GM23338 (cell line): ENCODE data around the gene NMS. TPM values are rescaled to one million over a fixed set of nuclear protein-coding genes. Genes with fewer than 3 reads are reported as not detected.
A peak's percentile ranks its signal among the peaks of the same experiment; 100 is the strongest.

Source experiments
- ATAC-seq: fragments of 200-7000 bp; cut with Tn5 transposase; 3 replicates; pipeline ENCODE4 v1.9.1; 2020
- DNase-seq: peaks from one replicate; pipeline ENCODE4 v3.0.0-alpha.2; 2015; ENCODE audit warnings: low spot score
- H2AFZ ChIP-seq: fragments of 200-600 bp; sonication (generic); 2 replicates; pipeline ENCODE4 v1.8.0; 2016; ENCODE audit warnings: antibody characterized with exemption, mild to moderate bottlenecking, moderate library complexity
- H3F3A ChIP-seq: fragments of 200-600 bp; sonication (generic); replicated peaks from 2 replicates; pipeline ENCODE4 v1.8.0; 2017; ENCODE audit warnings: antibody characterized with exemption, mixed run types, low read depth
- H3K27ac ChIP-seq: fragments of 200-600 bp; sonication (generic); 2 replicates; pipeline ENCODE4 v1.6.1; 2016; ENCODE audit warnings: low read depth
- H3K27me3 ChIP-seq: fragments of 200-600 bp; sonication (generic); 2 replicates; pipeline ENCODE4 v1.8.0; 2016; ENCODE audit warnings: mild to moderate bottlenecking, mixed run types, moderate library complexity; ENCODE audit not compliant: insufficient read depth
- H3K36me3 ChIP-seq: fragments of 200-600 bp; sonication (generic); 2 replicates; pipeline ENCODE4 v1.8.0; 2016; ENCODE audit warnings: mild to moderate bottlenecking; ENCODE audit not compliant: insufficient read depth
- H3K4me1 ChIP-seq: fragments of 200-600 bp; sonication (generic); 2 replicates; pipeline ENCODE4 v1.8.0; 2016; ENCODE audit warnings: mild to moderate bottlenecking, moderate library complexity; ENCODE audit not compliant: insufficient read depth
- H3K4me2 ChIP-seq: fragments of 200-600 bp; sonication (generic); 2 replicates; pipeline ENCODE4 v1.7.1; 2017; ENCODE audit warnings: mixed run types
- H3K4me3 ChIP-seq: fragments of 200-600 bp; sonication (generic); 2 replicates; pipeline ENCODE4 v1.6.1; 2016; ENCODE audit warnings: mixed run types
- H3K79me2 ChIP-seq: fragments of 200-600 bp; sonication (generic); replicated peaks from 2 replicates; pipeline ENCODE4 v1.8.0; 2017; ENCODE audit warnings: mild to moderate bottlenecking; ENCODE audit not compliant: insufficient read depth
- H3K9me2 ChIP-seq: fragments of 200-600 bp; sonication (generic); 2 replicates; pipeline ENCODE4 v1.8.0; 2017; ENCODE audit not compliant: insufficient read depth
- H4K20me1 ChIP-seq: fragments of 200-600 bp; sonication (generic); replicated peaks from 2 replicates; pipeline ENCODE4 v1.8.0; 2017; ENCODE audit warnings: mild to moderate bottlenecking; ENCODE audit not compliant: insufficient read depth
- H3K27ac Mint-ChIP-seq: 2 replicates; pipeline ENCODE4 v1.8.0; 2020; ENCODE audit warnings: inconsistent platforms, mild to moderate bottlenecking, moderate library complexity, mixed read lengths
- H3K27me3 Mint-ChIP-seq: 3 replicates; pipeline ENCODE4 v1.8.0; 2022; ENCODE audit warnings: low read depth, mild to moderate bottlenecking, moderate library complexity, mixed read lengths, inconsistent platforms; ENCODE audit not compliant: insufficient read depth, poor library complexity
- H3K36me3 Mint-ChIP-seq: 3 replicates; pipeline ENCODE4 v1.8.0; 2021; ENCODE audit warnings: low read depth, mild to moderate bottlenecking, inconsistent platforms, moderate library complexity, mixed read lengths
- H3K4me1 Mint-ChIP-seq: 3 replicates; pipeline ENCODE4 v1.8.0; 2020; ENCODE audit warnings: mild to moderate bottlenecking, inconsistent platforms, mixed read lengths
- H3K4me3 Mint-ChIP-seq: 3 replicates; pipeline ENCODE4 v1.8.0; 2021; ENCODE audit warnings: moderate library complexity, mild to moderate bottlenecking, inconsistent platforms, mixed read lengths
- H3K9me3 Mint-ChIP-seq: 3 replicates; pipeline ENCODE4 v1.8.0; 2020; ENCODE audit warnings: moderate library complexity, mild to moderate bottlenecking, inconsistent platforms, mixed read lengths
- CREB1 ChIP-seq: fragments of 250-450 bp; sonication (Bioruptor Pico); IDR thresholded peaks from 2 replicates; pipeline ENCODE4 v1.5.0; 2020; ENCODE audit warnings: low read depth, mild to moderate bottlenecking, moderate library complexity
- CTCF ChIP-seq, 2 experiments: fragments of 200-600 bp in 1 of 2; sonication (generic) in 1 of 2; conservative IDR thresholded peaks; 2 replicates each; pipeline versions ENCODE4 v1.5.1 to v1.6.1; 2016 to 2017; ENCODE audit warnings: antibody characterized with exemption in 2 of 2, low read depth in 2 of 2, mild to moderate bottlenecking in 2 of 2, moderate library complexity in 1 of 2
- ETS1 ChIP-seq: IDR thresholded peaks from 2 replicates; pipeline ENCODE4 v1.6.1; 2016; ENCODE audit warnings: antibody characterized with exemption
- EZH2phosphoT487 ChIP-seq: fragments of 200-600 bp; sonication (generic); IDR thresholded peaks from one replicate; pipeline ENCODE4 v1.8.1; 2018; ENCODE audit warnings: antibody characterized with exemption; ENCODE audit not compliant: unreplicated experiment
- NANOG ChIP-seq: IDR thresholded peaks from 2 replicates; pipeline ENCODE4 v1.6.1; 2016; ENCODE audit warnings: antibody characterized with exemption, borderline replicate concordance
- POLR2AphosphoS5 ChIP-seq: IDR thresholded peaks from 2 replicates; pipeline ENCODE4 v1.6.1; 2016; ENCODE audit warnings: antibody characterized with exemption, low read depth
- REST ChIP-seq: IDR thresholded peaks from one replicate; pipeline ENCODE4 v1.6.1; 2018; ENCODE audit warnings: antibody characterized with exemption; ENCODE audit not compliant: unreplicated experiment
- ZNF114 ChIP-seq: fragments of 250-450 bp; sonication (Bioruptor Pico); IDR thresholded peaks from 2 replicates; pipeline ENCODE4 v1.5.0; 2020; ENCODE audit warnings: mild to moderate bottlenecking, moderate library complexity
- ZNF331 ChIP-seq: fragments of 250-450 bp; sonication (Bioruptor Pico); IDR thresholded peaks from 2 replicates; pipeline ENCODE4 v1.5.0; 2020; ENCODE audit warnings: low read depth, mild to moderate bottlenecking, moderate library complexity
- polyA plus RNA-seq: library from polyadenylated mRNA; unstranded; fragments of >200 nt; fragmentation: Nextera tagmentation; extraction: Ambion mirVana; gene quantifications from 2 replicates; pipeline ENCODE4 v1.2.1, GENCODE V29; 2016
- total RNA-seq: library from RNA; depleted of rRNA; stranded (reverse); fragments of >200 nt; shearing (Covaris generic); gene quantifications from 2 replicates; pipeline ENCODE4 v1.2.3, GENCODE V29; 2014

Gene NMS
- total and polyA plus RNA-seq, 2 experiments from 2014 or later: not detected

DNA sequence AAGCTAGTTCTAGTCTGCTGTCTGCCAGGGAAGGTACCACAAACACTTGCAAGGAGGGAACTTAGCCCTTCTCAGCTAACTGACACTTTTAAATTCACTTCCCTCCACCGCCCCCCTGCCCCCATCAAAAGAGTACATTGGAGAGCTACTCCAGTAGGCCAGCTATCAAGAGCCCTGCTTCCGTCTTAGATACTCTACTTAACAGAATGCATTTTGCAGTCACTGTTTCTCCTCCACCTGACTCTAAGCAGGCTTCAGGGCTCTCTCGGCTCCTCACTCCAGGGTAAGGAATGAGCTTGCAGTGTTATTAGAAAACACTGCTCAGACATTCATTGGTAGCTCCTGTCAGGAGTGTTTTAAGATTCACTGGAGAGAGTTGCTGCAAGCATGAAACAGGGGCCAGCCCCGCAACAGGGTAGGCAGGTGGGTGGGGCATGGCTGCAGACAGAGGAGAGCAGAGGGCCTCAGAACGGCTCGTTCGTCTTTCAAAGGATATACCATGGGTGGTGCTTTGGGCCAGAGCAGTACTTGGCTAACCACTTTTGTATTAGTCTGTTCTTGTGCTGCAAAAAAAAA, 57.2 kb downstream of the NMS start:
- Mint-ChIP-seq H3K9me3 (no peaks in the 10 kb centered on the region), H3K4me1 (no peaks in the 10 kb centered on the region), H3K27ac (no peak overlapping the region), H3K4me3 (no peak overlapping the region), H3K27me3 (no peaks in the 10 kb centered on the region), H3K36me3 (no peaks in the 10 kb centered on the region)
- Histone ChIP-seq H3K4me2 (no peak overlapping the region), H3K36me3 (no peaks in the 10 kb centered on the region), H2AFZ (peak overlapping the region; percentile 47; the same call in 1 of the 2 replicates), H3K27me3 (no peaks in the 10 kb centered on the region), H3K27ac (no peak overlapping the region), H3F3A (no peaks in the 10 kb centered on the region), H3K79me2 (no peaks in the 10 kb centered on the region), H3K4me1 (0 out of 2 replicates have a peak, but pooled peaks cover 6% of the 10 kb centered on the region), H4K20me1 (no peaks in the 10 kb centered on the region), H3K4me3 (no peak overlapping the region), H3K9me2 (peaks cover 3% of the 10 kb centered on the region)
- DNase-seq (no peak), ATAC-seq (no peak)
- TF ChIP-seq EZH2phosphoT487 (no peak), ZNF331 (CRISPR knock-in tag) (no peak), CREB1 (CRISPR knock-in tag) (no peak), ETS1 (no peak)

GRCh38 chr2:100529176-100529575, 58.9 kb downstream of the NMS start:
- Mint-ChIP-seq H3K9me3 (peaks cover 4% of the 10 kb centered on the region; the same call in 1 of the 3 replicates), H3K4me3 (no peak overlapping the region), H3K27me3 (no peaks in the 10 kb centered on the region), H3K27ac (no peak overlapping the region), H3K4me1 (no peaks in the 10 kb centered on the region), H3K36me3 (no peaks in the 10 kb centered on the region)
- DNase-seq (no peak), ATAC-seq (no peak)
- Histone ChIP-seq H3K79me2 (no peaks in the 10 kb centered on the region), H4K20me1 (no peaks in the 10 kb centered on the region), H3K36me3 (no peaks in the 10 kb centered on the region), H2AFZ (no peak overlapping the region), H3K4me1 (0 out of 2 replicates have a peak, but pooled peaks cover 6% of the 10 kb centered on the region), H3F3A (no peaks in the 10 kb centered on the region), H3K27me3 (no peaks in the 10 kb centered on the region), H3K9me2 (peaks cover 3% of the 10 kb centered on the region; the same call in 1 of the 2 replicates), H3K4me2 (no peak overlapping the region), H3K4me3 (no peak overlapping the region), H3K27ac (no peak overlapping the region)
- no peak for TF ChIP-seq NANOG

- Histone ChIP-seq H4K20me1 (no peaks in the 10 kb centered on the region), H3K4me2 (no peak overlapping the region), H3F3A (no peaks in the 10 kb centered on the region), H3K27me3 (no peaks in the 10 kb centered on the region), H3K4me1 (0 out of 2 replicates have a peak, but pooled peaks cover 6% of the 10 kb centered on the region), H3K27ac (no peak overlapping the region), H3K79me2 (no peaks in the 10 kb centered on the region), H3K36me3 (no peaks in the 10 kb centered on the region), H3K9me2 (peaks cover 3% of the 10 kb centered on the region; the same call in 1 of the 2 replicates), H2AFZ (no peak overlapping the region), H3K4me3 (no peak overlapping the region)
- no peak overlapping the region for H3K27ac Mint-ChIP-seq
- H3K36me3 Mint-ChIP-seq: no peaks in the 10 kb centered on the region
- no peak overlapping the region for H3K4me3 Mint-ChIP-seq
- H3K9me3 Mint-ChIP-seq: peaks cover 4% of the 10 kb centered on the region; the same call in 1 of the 3 replicates
- ATAC-seq (no peak), DNase-seq (no peak)
- TF ChIP-seq NANOG (no peak), ZNF114 (CRISPR knock-in tag) (no peak), EZH2phosphoT487 (no peak), ZNF331 (CRISPR knock-in tag) (no peak), REST (no peak), POLR2AphosphoS5 (no peak), CTCF (conservative IDR thresholded peaks at IDR 0.05; ENCODE audit: low read depth in 2 of 2) (no peak)
- H3K4me1 Mint-ChIP-seq: no peaks in the 10 kb centered on the region
- H3K27me3 Mint-ChIP-seq: no peaks in the 10 kb centered on the region
These were observed 59.6 kb downstream of the NMS start for GRCh38 chr2:100529900-100530299.
